ENCODE measurements around the gene AFF2.

The AFF2 gene

GRCh38 chrX:148537556-148538182 is 37.3 kb downstream of the AFF2 start:
- no peak for DNase-seq

GRCh38 chrX:148538582-148538981 is 38.2 kb downstream of the AFF2 start:
- no peak for DNase-seq

GRCh38 chrX:148540114-148540513 is 39.7 kb downstream of the AFF2 start:
- no peak for DNase-seq

- DNase-seq: no peak
Observed at GRCh38 chrX:148540671-148541583, 40.5 kb downstream of the AFF2 start.

- DNase-seq: no peak
Observed at GRCh38 chrX:148541584-148541940, 41.1 kb downstream of the AFF2 start.

- no peak for DNase-seq
Observed at GRCh38 chrX:148542481-148543255, 42.3 kb downstream of the AFF2 start.

GRCh38 chrX:148552775-148553174 is 52.4 kb downstream of the AFF2 start:
- DNase-seq: no peak

- no peak for DNase-seq
Observed at GRCh38 chrX:148555101-148555500, 54.7 kb downstream of the AFF2 start.

GRCh38 chrX:148555571-148556243 is 55.3 kb downstream of the AFF2 start:
- no peak for DNase-seq

GRCh38 chrX:148556498-148556897 is 56.1 kb downstream of the AFF2 start:
- no peak for DNase-seq

GRCh38 chrX:148562846-148563245 is 62.4 kb downstream of the AFF2 start:
- no peak for DNase-seq

GRCh38 chrX:148567229-148567628 is 66.8 kb downstream of the AFF2 start:
- DNase-seq: no peak

- DNase-seq: no peak
Observed at GRCh38 chrX:148567779-148568178, 67.4 kb downstream of the AFF2 start.

- DNase-seq: no peak
Observed at GRCh38 chrX:148568763-148569162, 68.3 kb downstream of the AFF2 start.

- no peak for DNase-seq
Observed at GRCh38 chrX:148572337-148572736, 71.9 kb downstream of the AFF2 start.

- DNase-seq: no peak
Observed at GRCh38 chrX:148573119-148573518, 72.7 kb downstream of the AFF2 start.

GRCh38 chrX:148574237-148574973 is 74.0 kb downstream of the AFF2 start:
- DNase-seq: no peak

- DNase-seq: no peak
Observed at GRCh38 chrX:148576396-148576795, 76.0 kb downstream of the AFF2 start.

- DNase-seq: no peak
Observed at GRCh38 chrX:148577741-148578140, 77.3 kb downstream of the AFF2 start.

- no peak for DNase-seq
Observed at GRCh38 chrX:148580016-148580415, 79.6 kb downstream of the AFF2 start.

- DNase-seq: no peak
Observed at GRCh38 chrX:148582353-148582752, 81.9 kb downstream of the AFF2 start.

GRCh38 chrX:148588649-148589310 is 88.4 kb downstream of the AFF2 start:
- no peak for DNase-seq

Data from NCI-H2171 treated with DMSO at 0.1 percent for 48 hours (cell line).